IMR-90 (cell line): Measurements from ENCODE around the gene RAPGEF5. TPM values are rescaled to one million over a fixed set of nuclear protein-coding genes. Genes with fewer than 3 reads are reported as not detected.

Experiments used
- ATAC-seq: fragments of 200-7000 bp; cut with Tn5 transposase; 2 replicates; pipeline ENCODE4 v1.9.1; 2020; ENCODE audit warnings: low read depth, mild to moderate bottlenecking, moderate library complexity
- BruUV-seq: library from RNA; stranded (reverse); fragments of 400-500 nt; replicated peaks from 2 replicates; lab custom pipeline; 2021; lab: Mats Ljungman, UMichigan
- CTCF ChIA-PET: fragments of 300-600 bp; formaldehyde crosslinking; extraction: SDS; loops from one replicate; lab custom pipeline; 2021; ENCODE audit warnings: antibody characterized with exemption; lab: Yijun Ruan, JAX
- POLR2A ChIA-PET: fragments of 300-600 bp; sonication (Branson Sonifier 250); formaldehyde crosslinking; loops from one replicate; lab custom pipeline; 2022; ENCODE audit warnings: antibody characterized with exemption; ENCODE audit not compliant: unreplicated experiment; lab: Charles Lee
- DNase-seq: peaks from one replicate; pipeline ENCODE4 v3.0.0; 2013
- H2AFZ ChIP-seq: replicated peaks from 2 replicates; pipeline ENCODE3; 2013; ENCODE audit warnings: low read length, mild to moderate bottlenecking; ENCODE audit not compliant: poor library complexity
- H2AK5ac ChIP-seq: 2 replicates; pipeline ENCODE4 v1.6.1; 2013; ENCODE audit warnings: low read depth, low read length, inconsistent platforms
- H2AK9ac ChIP-seq: replicated peaks from 2 replicates; pipeline ENCODE3; 2013; ENCODE audit warnings: mild to moderate bottlenecking, low read depth, low read length, moderate library complexity; ENCODE audit not compliant: poor library complexity
- H2BK120ac ChIP-seq: 2 replicates; pipeline ENCODE4 v1.6.1; 2013; ENCODE audit warnings: low read depth, low read length, inconsistent platforms
- H2BK15ac ChIP-seq: 3 replicates; pipeline ENCODE4 v1.6.1; 2013; ENCODE audit warnings: low read depth, low read length, inconsistent platforms
- H2BK20ac ChIP-seq: 2 replicates; pipeline ENCODE4 v1.6.1; 2013; ENCODE audit warnings: low read depth, mild to moderate bottlenecking, inconsistent platforms, low read length, moderate library complexity
- H2BK5ac ChIP-seq: 2 replicates; pipeline ENCODE4 v1.6.1; 2013; ENCODE audit warnings: mild to moderate bottlenecking, low read depth, low read length, inconsistent platforms; ENCODE audit not compliant: poor library complexity, severe bottlenecking
- H3K14ac ChIP-seq: replicated peaks from 2 replicates; pipeline ENCODE4 v1.6.1; 2013; ENCODE audit warnings: low read depth, low read length, inconsistent platforms
- H3K18ac ChIP-seq: 2 replicates; pipeline ENCODE4 v1.6.1; 2013; ENCODE audit warnings: low read depth, low read length, control low read depth
- H3K23ac ChIP-seq: 2 replicates; pipeline ENCODE4 v1.6.1; 2013; ENCODE audit warnings: low read depth, low read length, inconsistent platforms
- H3K27ac ChIP-seq: 2 replicates; pipeline ENCODE4 v1.5.1; 2013; ENCODE audit warnings: mild to moderate bottlenecking, control low read depth, low read length; ENCODE audit not compliant: insufficient read depth
- H3K27me3 ChIP-seq: 2 replicates; pipeline ENCODE4 v1.6.1; 2013; ENCODE audit warnings: low read length; ENCODE audit not compliant: control insufficient read depth, insufficient read depth
- H3K36me3 ChIP-seq: 2 replicates; pipeline ENCODE4 v1.6.1; 2013; ENCODE audit warnings: low read length, mixed read lengths; ENCODE audit not compliant: control insufficient read depth, insufficient read depth
- H3K4ac ChIP-seq: 2 replicates; pipeline ENCODE4 v1.6.1; 2013; ENCODE audit warnings: low read depth, low read length, inconsistent platforms
- H3K4me1 ChIP-seq: 2 replicates; pipeline ENCODE4 v1.6.1; 2013; ENCODE audit warnings: low read length, mixed read lengths; ENCODE audit not compliant: control insufficient read depth, insufficient read depth
- H3K4me2 ChIP-seq: 2 replicates; pipeline ENCODE4 v1.6.1; 2013; ENCODE audit warnings: low read depth, mild to moderate bottlenecking, control low read depth, low read length, moderate library complexity
- H3K4me3 ChIP-seq: 2 replicates; pipeline ENCODE4 v1.5.1; 2013; ENCODE audit warnings: low read depth, mild to moderate bottlenecking, control low read depth, low read length, moderate library complexity; ENCODE audit not compliant: insufficient read depth
- H3K56ac ChIP-seq: 2 replicates; pipeline ENCODE4 v1.6.1; 2013; ENCODE audit warnings: low read length, inconsistent platforms; ENCODE audit not compliant: insufficient read depth; ENCODE audit errors: extremely low read depth
- H3K79me1 ChIP-seq, 2 experiments: 2 replicates each; pipeline ENCODE4 v1.6.1; 2013; ENCODE audit warnings: low read length in 2 of 2, inconsistent platforms in 1 of 2, low read depth in 1 of 2
- H3K9ac ChIP-seq: 2 replicates; pipeline ENCODE4 v1.6.1; 2013; ENCODE audit warnings: low read depth, low read length, control low read depth
- H3K9me1 ChIP-seq: 2 replicates; pipeline ENCODE4 v1.6.1; 2013; ENCODE audit warnings: low read length, inconsistent platforms; ENCODE audit not compliant: insufficient read depth
- H3K9me3 ChIP-seq: 2 replicates; pipeline ENCODE4 v1.6.1; 2013; ENCODE audit warnings: low read length; ENCODE audit not compliant: control insufficient read depth, insufficient read depth
- H4K20me1 ChIP-seq: 2 replicates; pipeline ENCODE4 v1.6.1; 2013; ENCODE audit warnings: low read length, inconsistent platforms; ENCODE audit not compliant: insufficient read depth
- H4K5ac ChIP-seq: 2 replicates; pipeline ENCODE4 v1.6.1; 2013; ENCODE audit warnings: mild to moderate bottlenecking, low read depth, low read length, control low read depth
- H4K8ac ChIP-seq, 2 experiments: 2 replicates each; pipeline ENCODE4 v1.6.1; 2013; ENCODE audit warnings: low read depth in 2 of 2, low read length in 2 of 2, control low read depth in 1 of 2, inconsistent platforms in 1 of 2
- H4K91ac ChIP-seq: 2 replicates; pipeline ENCODE4 v1.6.1; 2013; ENCODE audit warnings: low read depth, low read length, inconsistent platforms; ENCODE audit not compliant: insufficient read depth
- BHLHE40 ChIP-seq: fragments of 150-350 bp; IDR thresholded peaks from 2 replicates; pipeline ENCODE4 v1.6.1; 2016; ENCODE audit warnings: mild to moderate bottlenecking, low read depth, low read length
- CEBPB ChIP-seq: IDR thresholded peaks from 2 replicates; pipeline ENCODE4 v1.6.1; 2012; ENCODE audit warnings: low read depth, low read length, improper control_type of control experiment
- CHD1 ChIP-seq: IDR thresholded peaks from 2 replicates; pipeline ENCODE4 v1.6.1; 2012; ENCODE audit warnings: low read depth, low read length, improper control_type of control experiment
- ELK1 ChIP-seq: fragments of 150-350 bp; IDR thresholded peaks from 2 replicates; pipeline ENCODE4 v1.6.1; 2016; ENCODE audit warnings: low read depth, mild to moderate bottlenecking, low read length, moderate library complexity, borderline replicate concordance
- FOS ChIP-seq: fragments of 150-350 bp; IDR thresholded peaks from 2 replicates; pipeline ENCODE4 v1.6.1; 2016; ENCODE audit warnings: low read depth, low read length
- MAFK ChIP-seq: IDR thresholded peaks from 2 replicates; pipeline ENCODE4 v1.6.1; 2012; ENCODE audit warnings: low read depth, low read length, improper control_type of control experiment
- MAZ ChIP-seq: IDR thresholded peaks from 2 replicates; pipeline ENCODE4 v1.6.1; 2012; ENCODE audit warnings: low read depth, mild to moderate bottlenecking, low read length, improper control_type of control experiment, moderate library complexity, borderline replicate concordance
- MXI1 ChIP-seq: IDR thresholded peaks from 2 replicates; pipeline ENCODE4 v1.6.1; 2012; ENCODE audit warnings: low read depth, mild to moderate bottlenecking, low read length, moderate library complexity, borderline replicate concordance
- NFE2L2 ChIP-seq: fragments of 150-350 bp; IDR thresholded peaks from 2 replicates; pipeline ENCODE4 v1.6.1; 2016; ENCODE audit warnings: low read depth, mild to moderate bottlenecking, low read length
- POLR2A ChIP-seq: IDR thresholded peaks from 2 replicates; pipeline ENCODE4 v1.6.1; 2012; ENCODE audit warnings: mild to moderate bottlenecking, low read depth, low read length
- RAD21 ChIP-seq: IDR thresholded peaks from 2 replicates; pipeline ENCODE4 v1.6.1; 2012; ENCODE audit warnings: low read length, improper control_type of control experiment
- RCOR1 ChIP-seq: IDR thresholded peaks from 2 replicates; pipeline ENCODE4 v1.6.1; 2012; ENCODE audit warnings: mild to moderate bottlenecking, low read length, improper control_type of control experiment; ENCODE audit not compliant: insufficient replicate concordance
- RFX5 ChIP-seq: IDR thresholded peaks from 2 replicates; pipeline ENCODE4 v1.8.0; 2012; ENCODE audit warnings: low read depth, mild to moderate bottlenecking, low read length, moderate library complexity
- SMC3 ChIP-seq: fragments of 150-350 bp; IDR thresholded peaks from 2 replicates; pipeline ENCODE4 v1.6.1; 2016; ENCODE audit warnings: low read depth, mild to moderate bottlenecking, antibody characterized with exemption, low read length, moderate library complexity
- USF2 ChIP-seq: fragments of 150-350 bp; IDR thresholded peaks from 2 replicates; pipeline ENCODE4 v1.6.1; 2017; ENCODE audit warnings: mild to moderate bottlenecking, antibody characterized with exemption, low read length, low read depth
- WGBS, 2 experiments: methylation state at CpG; one replicate each; pipeline versions ENCODE4 v1.1.5 to v1.1.7; 2013; ENCODE audit warnings: missing lambda C conversion rate in 2 of 2; ENCODE audit not compliant: insufficient read length in 1 of 2; ENCODE audit errors: extremely low coverage in 2 of 2; 5-methylcytosine and 5-hydroxymethylcytosine counted together
- dilution Hi-C: fragments of 300-500 bp; cut with HindIII; formaldehyde crosslinking; loops from one replicate; pipeline ENCODE4 v1.14.3; 2018; ENCODE audit warnings: low sequenced_read_pairs; ENCODE audit not compliant: unreplicated experiment
- in situ Hi-C: fragments of 300-500 bp; cut with MboI; formaldehyde crosslinking; loops from 3 replicates; pipeline ENCODE4 v1.14.3; 2019; ENCODE audit warnings: low sequenced_read_pairs, inconsistent platforms, mixed read lengths
- intact Hi-C: fragments of 100-400 bp; cut with micrococcal nuclease; formaldehyde crosslinking; loops from 2 replicates; pipeline ENCODE4 v1.10.0; 2022
- polyA plus RNA-seq, 3 experiments: library from polyadenylated mRNA; depleted of rRNA; stranded (reverse); fragments of >200 nt; gene quantifications; 2 replicates each; pipeline ENCODE4 v1.2.3, GENCODE V29; 2012; ENCODE audit warnings: low replicate concordance in 1 of 3
- total RNA-seq: library from RNA; depleted of rRNA; stranded (reverse); fragments of >200 nt; gene quantifications from 2 replicates; pipeline ENCODE4 v1.2.3, GENCODE V29; 2012
- TF ChIP-seq, protein P1 (sequence below): conservative IDR thresholded peaks from 2 replicates; pipeline ENCODE4 v1.5.1; 2012; ENCODE audit warnings: mild to moderate bottlenecking, low read depth, low read length, improper control_type of control experiment

RAPGEF5 gene
- total and polyA plus RNA-seq, 2 of the 4 experiments (the other 2 are of a cell fraction): 0.05 to 0.18 TPM

- ChIA-PET POLR2A (no interaction called here), CTCF (interaction anchor here (0.6 kb wide), 1 partner anchor 257 kb away, joined by 4 read pairs; no protein-coding TSS in a partner anchor)
- in situ Hi-C loops: no loop called here
- Histone ChIP-seq H3K18ac (no peak overlapping the region), H3K79me1 (no peaks in the 10 kb centered on the region), H2BK120ac (no peak overlapping the region), H3K36me3 (no peaks in the 10 kb centered on the region), H3K27me3 (no peaks in the 10 kb centered on the region; the same call in 1 of the 2 replicates), H3K9me3 (no peaks in the 10 kb centered on the region), H2AK5ac (no peak overlapping the region), H3K9me1 (no peaks in the 10 kb centered on the region), H2AFZ (no peak overlapping the region), H3K14ac (no peak overlapping the region), H3K23ac (no peak overlapping the region), H2BK20ac (no peak overlapping the region), H3K9ac (no peak overlapping the region), H4K8ac (no peak overlapping the region), H3K4ac (no peak overlapping the region), H2BK5ac (no peak overlapping the region), H3K56ac (no peak overlapping the region), H4K20me1 (no peaks in the 10 kb centered on the region), H4K5ac (no peak overlapping the region), H2BK15ac (no peak overlapping the region), H2AK9ac (no peak overlapping the region), H3K4me2 (no peak overlapping the region), H3K4me3 (no peak overlapping the region), H3K4me1 (no peaks in the 10 kb centered on the region), H4K91ac (no peak overlapping the region), H3K27ac (no peak overlapping the region)
- dilution Hi-C loops: no loop called here
- 26% methylated on average over 4 of the region's 15 CpGs; no CpG with 5 or more reads in 1 of the 2 experiments for WGBS, 2 experiments
- TF ChIP-seq RCOR1 (no peak), MAZ (no peak), NFE2L2 (no peak), RFX5 (no peak), MXI1 (no peak), POLR2A (no peak), MAFK (no peak), USF2 (no peak), FOS (no peak), BHLHE40 (no peak), RAD21 (no peak), ELK1 (no peak), CEBPB (no peak), CHD1 (no peak), SMC3 (no peak)
- TF ChIP-seq, protein P1, sequence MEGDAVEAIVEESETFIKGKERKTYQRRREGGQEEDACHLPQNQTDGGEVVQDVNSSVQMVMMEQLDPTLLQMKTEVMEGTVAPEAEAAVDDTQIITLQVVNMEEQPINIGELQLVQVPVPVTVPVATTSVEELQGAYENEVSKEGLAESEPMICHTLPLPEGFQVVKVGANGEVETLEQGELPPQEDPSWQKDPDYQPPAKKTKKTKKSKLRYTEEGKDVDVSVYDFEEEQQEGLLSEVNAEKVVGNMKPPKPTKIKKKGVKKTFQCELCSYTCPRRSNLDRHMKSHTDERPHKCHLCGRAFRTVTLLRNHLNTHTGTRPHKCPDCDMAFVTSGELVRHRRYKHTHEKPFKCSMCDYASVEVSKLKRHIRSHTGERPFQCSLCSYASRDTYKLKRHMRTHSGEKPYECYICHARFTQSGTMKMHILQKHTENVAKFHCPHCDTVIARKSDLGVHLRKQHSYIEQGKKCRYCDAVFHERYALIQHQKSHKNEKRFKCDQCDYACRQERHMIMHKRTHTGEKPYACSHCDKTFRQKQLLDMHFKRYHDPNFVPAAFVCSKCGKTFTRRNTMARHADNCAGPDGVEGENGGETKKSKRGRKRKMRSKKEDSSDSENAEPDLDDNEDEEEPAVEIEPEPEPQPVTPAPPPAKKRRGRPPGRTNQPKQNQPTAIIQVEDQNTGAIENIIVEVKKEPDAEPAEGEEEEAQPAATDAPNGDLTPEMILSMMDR: no peak
- no TSS peak for BruUV-seq
- intact Hi-C loops: no loop called here
- no peak for ATAC-seq
- no peak for DNase-seq
Measured at GRCh38 chr7:22333680-22334141, 23.2 kb downstream of the RAPGEF5 start.
